Breast epithelium (tissue), 3 donors: ENCODE results near the gene PPP1R3E.

Experiments used
- POLR2A ChIP-seq: fragments of 450-650 bp; IDR thresholded peaks from one replicate; pipeline ENCODE4 v1.6.1; 2016; ENCODE audit warnings: antibody characterized with exemption, mild to moderate bottlenecking, moderate library complexity
- POLR2AphosphoS5 ChIP-seq, 3 donors: sonication (generic); formaldehyde crosslinking; IDR thresholded peaks; one replicate each; pipeline ENCODE4 v1.6.1; 2017; ENCODE audit warnings: antibody characterized with exemption in 3 of 3
- TF ChIP-seq, protein P1 (sequence below), 3 donors: fragments of 450-650 bp; IDR thresholded peaks; one replicate each; pipeline ENCODE4 v1.5.1; 2016 to 2017; ENCODE audit warnings: antibody characterized with exemption in 3 of 3, mild to moderate bottlenecking in 3 of 3, moderate library complexity in 3 of 3

- TF ChIP-seq POLR2A (no peak), POLR2AphosphoS5 (IDR thresholded peaks at IDR 0.05) (no peak)
- TF ChIP-seq, protein P1, sequence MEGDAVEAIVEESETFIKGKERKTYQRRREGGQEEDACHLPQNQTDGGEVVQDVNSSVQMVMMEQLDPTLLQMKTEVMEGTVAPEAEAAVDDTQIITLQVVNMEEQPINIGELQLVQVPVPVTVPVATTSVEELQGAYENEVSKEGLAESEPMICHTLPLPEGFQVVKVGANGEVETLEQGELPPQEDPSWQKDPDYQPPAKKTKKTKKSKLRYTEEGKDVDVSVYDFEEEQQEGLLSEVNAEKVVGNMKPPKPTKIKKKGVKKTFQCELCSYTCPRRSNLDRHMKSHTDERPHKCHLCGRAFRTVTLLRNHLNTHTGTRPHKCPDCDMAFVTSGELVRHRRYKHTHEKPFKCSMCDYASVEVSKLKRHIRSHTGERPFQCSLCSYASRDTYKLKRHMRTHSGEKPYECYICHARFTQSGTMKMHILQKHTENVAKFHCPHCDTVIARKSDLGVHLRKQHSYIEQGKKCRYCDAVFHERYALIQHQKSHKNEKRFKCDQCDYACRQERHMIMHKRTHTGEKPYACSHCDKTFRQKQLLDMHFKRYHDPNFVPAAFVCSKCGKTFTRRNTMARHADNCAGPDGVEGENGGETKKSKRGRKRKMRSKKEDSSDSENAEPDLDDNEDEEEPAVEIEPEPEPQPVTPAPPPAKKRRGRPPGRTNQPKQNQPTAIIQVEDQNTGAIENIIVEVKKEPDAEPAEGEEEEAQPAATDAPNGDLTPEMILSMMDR (IDR thresholded peaks at IDR 0.05), result no peak
Measured at GRCh38 chr14:23249824-23250223, 52.8 kb downstream of the PPP1R3E start.
